ENCODE results near the gene CPLANE2.

CPLANE2 gene

DNA sequence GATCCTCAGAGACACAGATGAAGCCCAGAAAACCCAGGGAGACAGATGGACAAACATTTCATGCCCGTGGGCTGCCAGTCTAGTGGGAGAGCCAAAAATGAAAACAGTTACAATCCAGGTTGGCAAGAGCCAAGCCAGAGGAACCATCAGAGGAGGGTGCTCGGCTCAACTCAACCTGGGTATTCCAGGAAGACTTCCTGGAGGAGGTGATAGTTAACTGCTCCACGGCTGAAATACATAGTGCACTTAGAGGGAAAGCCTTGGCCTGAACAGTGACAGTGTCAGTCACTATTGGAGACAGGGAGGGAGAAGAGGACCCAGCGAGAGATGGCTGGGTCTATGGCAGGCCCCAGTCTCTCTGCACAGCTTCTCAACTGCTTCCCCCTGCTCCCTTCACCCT is 26.4 kb downstream of the CPLANE2 start:
- in situ Hi-C loops (cut with MboI; ENCODE audit: low sequenced_read_pairs): no loop called here

GRCh38 chr1:16209847-16210407 is 27.1 kb downstream of the CPLANE2 start:
- in situ Hi-C loops (cut with MboI; ENCODE audit: low sequenced_read_pairs): no loop called here

GRCh38 chr1:16209132-16209846 is 27.7 kb downstream of the CPLANE2 start:
- in situ Hi-C loops (cut with MboI; ENCODE audit: low sequenced_read_pairs): no loop called here

- in situ Hi-C loops (cut with MboI; ENCODE audit: low sequenced_read_pairs): no loop called here
Observed at GRCh38 chr1:16208270-16208987, 28.6 kb downstream of the CPLANE2 start.

DNA sequence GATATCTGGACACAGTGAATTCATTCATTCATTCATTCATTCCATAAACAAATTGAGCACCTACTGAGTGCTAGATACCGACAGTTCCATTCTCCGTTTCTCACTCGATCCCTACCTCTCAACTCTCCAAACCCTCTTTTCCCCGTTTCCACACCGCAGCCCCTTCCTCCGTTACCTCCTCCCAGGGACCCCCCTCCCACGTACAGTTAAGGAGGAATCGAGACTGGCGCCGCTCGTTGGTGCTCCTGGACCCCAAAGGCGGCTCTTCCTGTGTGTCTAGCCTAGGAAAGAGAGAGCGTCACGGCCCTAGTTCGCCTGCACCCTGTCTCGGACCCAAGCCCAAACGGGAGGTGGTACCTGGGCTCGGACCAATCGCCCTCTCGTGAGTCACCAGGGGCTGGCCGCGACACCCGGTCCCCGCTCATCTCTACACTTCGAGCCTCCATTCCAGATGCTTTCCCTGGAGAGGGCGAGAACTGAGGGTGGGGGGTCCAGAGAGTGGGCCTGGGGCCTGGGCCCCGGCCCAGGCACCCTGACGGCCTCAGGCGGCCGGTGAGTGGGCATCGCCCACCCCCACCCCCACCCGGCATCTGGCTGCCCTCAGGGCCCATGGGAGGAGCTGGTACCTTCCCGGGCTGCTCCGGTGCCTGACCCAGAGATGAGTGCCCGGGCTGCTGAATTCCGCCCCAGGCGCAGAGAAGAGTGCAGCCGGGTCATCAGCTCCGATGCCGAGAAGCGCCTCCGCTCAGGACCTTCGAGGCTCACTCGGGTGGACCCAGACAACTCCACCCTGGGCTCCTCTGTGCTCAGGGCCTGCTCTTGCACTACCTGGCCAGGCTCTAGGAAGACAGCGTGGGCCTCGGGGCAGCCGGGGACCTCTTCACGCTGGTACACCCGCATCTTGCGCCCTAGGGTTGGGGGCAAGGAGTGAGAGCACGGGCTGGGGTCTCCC is 29.4 kb downstream of the CPLANE2 start:
- in situ Hi-C loops (cut with MboI; ENCODE audit: low sequenced_read_pairs): no loop called here

DNA sequence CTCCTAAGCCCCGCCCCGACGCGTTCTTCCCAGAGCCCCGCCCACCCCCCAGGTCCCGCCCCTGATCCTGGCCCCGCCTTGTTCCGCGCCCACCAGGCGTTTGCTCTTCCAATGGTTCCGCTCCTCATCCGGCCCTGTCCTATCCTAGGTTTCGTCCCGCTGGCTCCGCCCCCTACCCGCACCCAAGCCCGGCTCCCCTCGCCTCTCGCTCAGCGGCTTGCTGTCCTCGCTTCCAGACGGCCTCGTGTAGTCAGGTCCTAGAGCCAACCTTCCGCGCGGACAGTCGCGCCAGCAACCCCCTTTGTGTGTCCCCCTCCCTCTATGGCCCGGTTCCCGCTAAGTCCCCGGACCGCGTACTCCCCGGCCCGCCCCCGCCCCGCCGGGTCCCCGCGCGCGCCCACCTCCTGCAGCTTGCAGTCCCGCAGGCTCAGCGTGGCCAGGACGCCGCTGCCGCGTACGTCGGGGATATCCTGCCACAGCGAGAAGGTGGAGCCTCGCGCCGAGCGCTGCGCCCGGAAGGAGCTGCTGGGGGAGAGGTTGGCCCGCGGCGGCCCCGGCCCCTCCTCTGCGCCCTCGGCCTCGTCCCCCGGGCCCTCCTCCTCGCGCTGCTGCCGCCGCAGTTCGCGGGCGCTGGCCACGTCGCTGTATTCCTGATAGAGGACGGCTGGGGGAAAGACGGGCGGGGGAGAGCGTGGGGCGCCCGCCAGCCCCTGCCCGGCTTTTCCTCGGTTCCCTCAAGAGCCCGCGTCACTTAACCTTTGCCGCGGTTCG is 30.3 kb downstream of the CPLANE2 start:
- in situ Hi-C loops (cut with MboI; ENCODE audit: low sequenced_read_pairs): no loop called here

DNA sequence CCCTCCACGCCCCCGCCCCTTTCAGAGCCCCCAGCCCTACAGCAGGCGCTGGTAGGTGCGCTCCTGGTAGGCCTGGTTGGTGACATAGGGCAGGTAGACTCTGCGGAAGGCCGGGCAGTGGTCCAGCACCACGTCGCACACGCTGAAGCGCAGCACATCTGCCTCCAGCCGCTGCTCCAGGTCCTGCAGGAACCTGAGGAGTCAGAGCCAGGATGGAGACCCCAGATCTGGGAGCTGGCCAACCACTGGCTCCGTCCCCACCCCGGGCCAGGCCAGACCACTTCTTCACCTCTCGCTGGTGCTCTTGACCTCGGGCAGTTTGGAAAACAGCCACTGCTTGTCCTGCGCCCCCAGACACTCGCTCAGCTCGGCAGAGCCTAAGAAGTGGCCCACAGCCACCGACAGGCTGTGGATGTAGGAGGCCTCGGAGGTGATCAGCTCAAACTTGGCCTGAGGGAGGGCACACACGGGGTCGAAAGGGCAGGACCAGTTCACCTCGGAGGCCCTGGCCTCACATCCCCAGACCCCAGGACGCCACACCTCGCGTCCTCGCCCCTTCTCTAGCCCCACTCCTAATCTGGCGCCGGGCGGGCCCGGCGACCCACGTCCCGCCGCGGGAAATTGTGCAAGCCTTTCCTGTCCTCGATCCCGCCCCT is 31.0 kb downstream of the CPLANE2 start:
- in situ Hi-C loops (cut with MboI; ENCODE audit: low sequenced_read_pairs): no loop called here

DNA sequence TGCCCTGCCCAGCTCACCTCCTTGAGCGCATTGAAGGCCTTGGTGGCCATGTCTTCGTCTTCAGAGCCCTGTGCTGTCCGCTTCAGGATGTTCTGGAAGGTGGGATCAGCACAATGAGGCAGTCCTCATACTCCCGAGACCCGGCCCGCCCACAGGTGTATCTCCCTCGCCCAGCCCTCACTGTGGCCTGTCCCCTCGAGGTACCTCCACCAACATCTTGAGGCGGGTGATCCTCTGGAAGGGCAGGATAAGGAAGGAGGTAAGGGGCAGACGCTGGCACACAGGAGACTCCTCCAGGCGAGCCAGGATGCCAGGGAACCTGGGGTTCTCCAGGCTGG is 31.7 kb downstream of the CPLANE2 start:
- in situ Hi-C loops (cut with MboI; ENCODE audit: low sequenced_read_pairs): no loop called here

DNA sequence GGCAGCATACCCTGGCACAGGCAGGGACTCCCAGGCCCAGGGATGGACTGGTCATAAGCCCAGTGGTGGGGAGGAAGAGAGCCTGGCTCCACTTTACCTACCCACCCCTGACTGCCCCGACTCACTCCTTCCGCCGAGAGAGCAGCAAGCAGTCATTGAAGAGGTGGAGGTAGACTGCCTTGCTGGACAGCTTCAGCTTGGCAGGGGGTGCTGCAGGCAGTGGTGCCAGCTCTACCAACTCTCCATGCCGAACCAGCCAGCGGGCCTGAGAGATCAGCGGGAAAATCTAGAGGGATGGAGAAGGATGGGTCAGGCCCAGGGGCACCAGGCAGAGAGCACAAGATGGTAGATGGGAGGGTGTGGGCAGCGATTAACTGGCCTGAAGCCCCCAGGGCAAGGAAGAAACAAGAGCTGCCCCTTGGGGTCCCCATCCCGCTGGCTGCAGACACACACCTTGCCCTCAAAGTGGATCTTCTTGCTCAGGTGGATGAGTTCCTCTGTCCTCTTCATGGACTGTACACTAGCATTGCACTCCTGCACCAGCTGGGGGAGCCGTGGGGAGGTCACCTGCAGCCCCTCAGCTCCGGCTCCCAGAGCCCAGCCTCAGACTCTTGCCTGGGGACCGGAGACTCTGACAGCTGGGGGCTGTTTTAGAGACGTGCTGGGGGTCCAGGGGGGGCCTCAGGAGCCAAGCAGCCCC is 32.2 kb downstream of the CPLANE2 start:
- in situ Hi-C loops (cut with MboI; ENCODE audit: low sequenced_read_pairs): no loop called here

GRCh38 chr1:16204216-16204615 is 32.8 kb downstream of the CPLANE2 start:
- in situ Hi-C loops (cut with MboI; ENCODE audit: low sequenced_read_pairs): no loop called here

DNA sequence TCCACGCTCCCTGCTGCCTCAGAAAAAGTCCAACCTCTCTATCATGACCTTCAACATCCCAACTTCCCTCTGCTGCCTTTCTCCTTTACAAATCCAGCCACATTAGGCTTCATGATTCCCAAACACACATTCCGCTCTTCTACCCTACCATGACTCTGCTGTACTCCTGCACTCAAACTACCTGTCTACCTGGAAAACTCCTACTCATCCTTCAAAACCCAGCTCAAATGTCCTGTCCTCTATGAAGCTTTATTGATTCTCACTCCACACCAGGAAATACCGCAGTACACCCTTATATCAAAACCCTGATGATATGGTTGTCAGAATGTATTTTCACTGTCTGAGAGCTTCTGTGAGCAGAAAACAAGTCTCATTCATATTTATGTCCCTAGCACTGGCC is 33.4 kb downstream of the CPLANE2 start:
- in situ Hi-C loops (cut with MboI; ENCODE audit: low sequenced_read_pairs): no loop called here

DNA sequence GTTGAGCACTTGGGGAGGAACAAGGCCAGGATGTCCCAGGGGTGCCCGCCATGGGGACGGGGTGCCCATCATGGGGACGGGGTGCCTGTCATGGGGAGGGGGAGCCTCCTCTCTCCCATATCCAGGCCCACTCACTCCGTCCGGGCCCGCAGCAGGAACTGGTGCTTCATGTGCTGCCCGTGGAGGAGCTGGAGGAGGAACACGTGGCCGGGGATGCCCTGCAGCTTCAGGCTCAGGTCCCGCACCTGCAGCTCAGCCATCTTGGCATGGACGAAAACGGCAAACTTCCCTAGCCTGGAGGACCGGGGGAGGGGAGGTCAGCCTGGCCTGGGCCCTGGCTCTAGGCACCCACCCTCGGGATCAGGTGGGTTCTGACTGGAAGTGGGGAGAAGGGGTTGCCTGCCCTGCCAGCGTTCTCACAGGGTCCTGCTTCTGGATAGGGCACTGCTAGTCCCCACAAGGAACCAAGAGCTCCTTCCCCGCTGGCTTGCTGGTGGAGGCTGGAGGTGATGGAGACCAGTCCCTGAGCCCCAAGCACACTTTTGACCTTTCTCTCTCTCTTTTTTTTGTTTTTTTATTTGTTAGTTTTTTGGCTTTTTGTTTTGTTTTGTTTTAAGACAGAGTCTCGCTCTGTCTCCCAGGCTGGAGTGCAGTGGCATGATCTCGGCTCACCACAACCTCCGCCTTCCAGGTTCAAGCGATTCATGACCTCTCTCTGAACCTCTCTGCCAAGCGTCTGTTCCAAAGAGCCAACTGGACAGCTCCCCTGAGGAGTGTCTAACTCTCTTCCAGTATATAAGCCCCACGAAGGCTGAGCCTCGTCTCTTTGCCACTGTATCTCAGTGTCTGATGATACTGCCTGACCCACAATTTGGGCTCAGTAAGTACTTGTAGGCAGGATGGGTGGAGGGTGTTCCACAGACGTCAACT is 34.4 kb downstream of the CPLANE2 start:
- in situ Hi-C loops (cut with MboI; ENCODE audit: low sequenced_read_pairs): no loop called here

GRCh38 chr1:16199700-16200099 is 37.3 kb downstream of the CPLANE2 start:
- in situ Hi-C loops (cut with MboI; ENCODE audit: low sequenced_read_pairs): loop anchor here (25.0 kb wide), 1 partner anchor 387 kb away; the partner anchor contains the start of gene UQCRHL

DNA sequence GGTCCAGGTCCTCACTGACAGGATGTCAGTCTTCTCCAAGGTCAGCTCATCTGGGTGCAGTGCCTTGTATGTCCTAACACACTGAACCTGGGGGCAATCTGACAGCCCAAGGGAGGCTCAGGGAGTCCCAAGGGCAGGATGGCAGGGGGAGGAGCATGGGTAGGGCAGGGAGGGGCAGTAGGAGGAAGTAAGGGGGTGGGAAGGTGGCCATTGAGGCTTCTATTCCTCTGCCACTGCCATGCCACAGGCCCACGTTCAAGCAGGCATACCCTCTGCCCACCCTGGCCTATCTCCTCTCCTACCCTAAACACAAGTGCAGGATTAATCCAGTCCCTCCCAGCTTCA is 37.9 kb downstream of the CPLANE2 start:
- in situ Hi-C loops (cut with MboI; ENCODE audit: low sequenced_read_pairs): loop anchor here (25.0 kb wide), 1 partner anchor 387 kb away; the partner anchor contains the start of gene UQCRHL

DNA sequence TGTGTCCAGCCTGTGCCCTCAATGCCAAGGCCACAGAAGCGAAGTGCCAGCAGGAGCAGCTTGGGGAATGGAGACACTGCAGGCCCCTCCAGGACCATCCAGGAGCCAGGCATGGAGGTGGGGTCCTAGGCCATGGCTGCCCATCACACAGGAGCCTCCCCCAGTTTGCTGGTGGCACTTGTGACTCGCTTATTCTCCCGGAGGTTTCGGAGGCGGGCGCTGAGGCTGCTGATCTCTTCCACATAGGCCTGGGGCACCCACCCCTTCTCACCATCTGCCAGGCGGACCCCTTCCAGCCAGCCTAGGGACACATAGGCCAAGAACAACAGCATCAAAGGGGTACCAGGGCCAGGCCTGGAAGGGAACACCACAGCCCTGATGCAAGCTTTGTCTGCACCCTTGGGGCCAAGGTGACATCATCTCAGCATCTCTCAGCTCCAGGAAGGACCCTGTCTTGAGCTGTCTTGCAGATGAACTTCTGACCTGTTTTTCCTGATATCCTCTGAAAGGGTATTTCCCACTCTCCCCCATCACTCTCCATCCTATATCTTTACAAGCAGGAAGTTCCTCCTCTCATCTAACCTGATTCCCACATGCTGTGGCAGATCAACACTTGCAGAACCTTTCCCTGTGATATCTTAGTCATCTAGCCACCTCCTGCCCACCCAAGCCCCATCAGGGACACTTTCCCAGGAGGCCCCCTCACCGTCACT is 38.4 kb downstream of the CPLANE2 start:
- in situ Hi-C loops (cut with MboI; ENCODE audit: low sequenced_read_pairs): loop anchor here (25.0 kb wide), 1 partner anchor 386 kb away; the partner anchor contains the start of gene UQCRHL

- in situ Hi-C loops (cut with MboI; ENCODE audit: low sequenced_read_pairs): loop anchor here (25.0 kb wide), 1 partner anchor 385 kb away; the partner anchor contains the start of gene UQCRHL
Observed at GRCh38 chr1:16196874-16197273, 40.1 kb downstream of the CPLANE2 start.

DNA sequence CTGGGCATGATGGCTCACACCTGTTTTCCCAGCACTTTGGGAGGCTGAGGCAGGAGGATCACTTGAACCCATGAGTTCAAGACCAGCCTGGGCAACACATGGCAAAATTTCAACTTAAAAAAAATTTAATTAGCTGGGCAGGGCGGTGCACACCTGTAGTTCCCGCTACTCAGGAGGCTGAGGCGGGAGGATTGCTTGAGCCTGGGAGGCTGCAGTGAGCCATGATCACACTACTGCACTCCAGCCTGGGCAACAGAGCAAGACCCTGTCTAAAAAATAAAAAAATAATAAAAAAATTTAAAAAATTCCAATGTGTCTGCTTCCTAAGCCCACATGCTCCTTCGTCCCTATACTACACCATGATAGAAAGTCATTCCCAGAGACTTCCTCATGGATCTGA is 40.8 kb downstream of the CPLANE2 start:
- in situ Hi-C loops (cut with MboI; ENCODE audit: low sequenced_read_pairs): loop anchor here (25.0 kb wide), 1 partner anchor 384 kb away; the partner anchor contains the start of gene UQCRHL
